Liver (tissue), 9 donors: ENCODE results near the gene HDAC9. TPM values are rescaled to one million over a fixed set of nuclear protein-coding genes. Genes with fewer than 3 reads are reported as not detected.

ENCODE experiments used
- DNase-seq: peaks from one replicate; pipeline ENCODE4 v3.0.0-alpha.2; 2017; ENCODE audit warnings: low spot score
- H3K27ac ChIP-seq, 2 donors: one replicate each; pipeline ENCODE4 v1.7.0; 2013; ENCODE audit warnings: inconsistent platforms in 2 of 2, low read length in 2 of 2, control low read depth in 1 of 2, low read depth in 1 of 2, mild to moderate bottlenecking in 1 of 2
- H3K27me3 ChIP-seq, 4 donors: one replicate each; pipeline versions ENCODE4 v1.6.1 to v1.7.0; 2013; ENCODE audit warnings: low read length in 3 of 4, inconsistent platforms in 1 of 4, mild to moderate bottlenecking in 1 of 4, moderate library complexity in 1 of 4; ENCODE audit not compliant: control insufficient read depth in 4 of 4, insufficient read depth in 4 of 4
- H3K36me3 ChIP-seq, 4 donors: one replicate each; pipeline versions ENCODE4 v1.6.1 to v1.7.0; 2013; ENCODE audit warnings: low read length in 3 of 4, mild to moderate bottlenecking in 3 of 4, low read depth in 1 of 4, moderate library complexity in 1 of 4; ENCODE audit not compliant: control insufficient read depth in 4 of 4, insufficient read depth in 3 of 4
- H3K4me1 ChIP-seq, 4 donors: one replicate each; pipeline versions ENCODE4 v1.6.1 to v1.7.0; 2013; ENCODE audit warnings: low read length in 3 of 4, mild to moderate bottlenecking in 3 of 4, moderate library complexity in 1 of 4; ENCODE audit not compliant: control insufficient read depth in 4 of 4, insufficient read depth in 4 of 4
- H3K4me3 ChIP-seq, 3 donors: one replicate each; pipeline versions ENCODE4 v1.6.1 to v1.7.0; 2013; ENCODE audit warnings: low read length in 3 of 3, control low read depth in 1 of 3, low read depth in 1 of 3, mild to moderate bottlenecking in 1 of 3
- H3K9ac ChIP-seq, 2 donors: one replicate each; pipeline ENCODE4 v1.7.0; 2013; ENCODE audit warnings: low read length in 2 of 2, mild to moderate bottlenecking in 2 of 2, moderate library complexity in 2 of 2, control low read depth in 1 of 2, low read depth in 1 of 2
- H3K9me3 ChIP-seq, 4 donors: one replicate each; pipeline versions ENCODE4 v1.6.1 to v1.7.0; 2013; ENCODE audit warnings: low read length in 3 of 4; ENCODE audit not compliant: control insufficient read depth in 4 of 4
- FOXA2 ChIP-seq: IDR thresholded peaks from 2 replicates; pipeline ENCODE4 v1.6.1; 2016; ENCODE audit warnings: antibody characterized with exemption
- GABPA ChIP-seq, 2 donors: IDR thresholded peaks in 1 of 2; conservative IDR thresholded peaks in 1 of 2; 2 replicates each; pipeline ENCODE4 v1.6.1; 2016; ENCODE audit warnings: antibody characterized with exemption in 2 of 2, mild to moderate bottlenecking in 1 of 2, moderate library complexity in 1 of 2
- HNF4A ChIP-seq, 2 donors: conservative IDR thresholded peaks; 2 replicates each; pipeline ENCODE4 v1.6.1; 2016; ENCODE audit warnings: antibody characterized with exemption in 2 of 2, mild to moderate bottlenecking in 2 of 2
- HNF4G ChIP-seq: IDR thresholded peaks from 2 replicates; pipeline ENCODE4 v1.6.1; 2016; ENCODE audit warnings: antibody characterized with exemption
- NR2F2 ChIP-seq: IDR thresholded peaks from 2 replicates; pipeline ENCODE4 v1.6.1; 2016; ENCODE audit warnings: antibody characterized with exemption
- SP1 ChIP-seq: IDR thresholded peaks from 2 replicates; pipeline ENCODE4 v1.6.1; 2018; ENCODE audit warnings: antibody characterized with exemption, mild to moderate bottlenecking
- YY1 ChIP-seq: IDR thresholded peaks from 2 replicates; pipeline ENCODE4 v1.6.1; 2016; ENCODE audit warnings: antibody characterized with exemption, mild to moderate bottlenecking
- WGBS: extraction: QIAGEN DNeasy Blood & Tissue Kit; methylation state at CpG from one replicate; pipeline ENCODE4 v1.1.7; 2013; 5-methylcytosine and 5-hydroxymethylcytosine counted together
- polyA plus RNA-seq, 2 donors: library from polyadenylated mRNA; stranded (reverse) in 1 of 2; unstranded in 1 of 2; fragments of 200-250 nt in 1 of 2; fragments of >200 nt in 1 of 2; fragmentation: Nextera tagmentation in 1 of 2; extraction: Ambion mirVana in 1 of 2; gene quantifications; one replicate each; pipeline versions ENCODE4 v1.2.1 to v1.2.3, GENCODE V29; 2013 to 2015
- total RNA-seq, 2 donors: library from RNA; depleted of rRNA; stranded (reverse); fragments of >200 nt; gene quantifications; one replicate each; pipeline ENCODE4 v1.2.3, GENCODE V29; 2014
- TF ChIP-seq, protein P1 (sequence below): IDR thresholded peaks from 2 replicates; pipeline ENCODE4 v1.6.1; 2016; ENCODE audit warnings: antibody characterized with exemption
- TF ChIP-seq, protein P2 (sequence below): IDR thresholded peaks from 2 replicates; pipeline ENCODE4 v1.6.1; 2016; ENCODE audit warnings: antibody characterized with exemption, mild to moderate bottlenecking
- TF ChIP-seq, protein P3 (sequence below): IDR thresholded peaks from 2 replicates; pipeline ENCODE4 v1.6.1; 2016; ENCODE audit warnings: antibody characterized with exemption
- TF ChIP-seq, protein P4 (sequence below): fragments of 150-350 bp; IDR thresholded peaks from 2 replicates; pipeline ENCODE4 v1.5.1; 2017; ENCODE audit warnings: improper control_type of control experiment, low read depth, low read length; ENCODE audit not compliant: missing input control
- TF ChIP-seq, protein P5 (sequence below): IDR thresholded peaks from 2 replicates; pipeline ENCODE4 v1.6.1; 2016; ENCODE audit warnings: antibody characterized with exemption
- donor health status: healthy.
- donor health status: healthy.
- donor health status: healthy.
- donor health status: healthy.
- donor health status: healthy.

Gene HDAC9
- total and polyA plus RNA-seq, 4 donors = 1.0 to 10.1 (median 2.3) TPM

DNA sequence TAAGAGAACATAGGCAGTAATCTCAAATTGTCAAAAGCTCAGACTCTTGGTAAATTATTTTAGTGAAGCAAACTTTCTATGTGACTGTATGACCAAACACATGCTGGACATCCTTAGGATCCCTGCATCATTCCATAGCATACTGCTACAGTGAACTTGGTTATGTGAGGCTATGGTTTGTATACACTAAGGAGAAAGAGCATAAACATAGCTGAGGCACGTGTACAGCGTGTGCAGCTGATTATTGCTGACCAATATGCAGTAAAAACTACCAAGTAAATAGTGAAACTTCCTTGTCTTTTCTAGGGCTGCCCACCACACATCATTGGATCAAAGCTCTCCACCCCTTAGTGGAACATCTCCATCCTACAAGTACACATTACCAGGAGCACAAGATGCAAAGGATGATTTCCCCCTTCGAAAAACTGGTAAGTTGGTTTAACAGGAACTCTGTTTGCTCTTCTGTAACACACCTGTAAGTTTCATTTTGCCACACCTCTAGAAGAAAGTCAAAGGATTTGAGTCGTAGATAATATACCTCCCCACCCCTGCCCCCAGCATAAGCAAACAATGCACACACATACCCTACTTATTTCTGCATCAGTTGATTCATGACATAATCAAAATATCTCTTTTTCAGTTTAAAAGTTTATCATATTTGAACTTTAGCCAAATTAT lies 98.2 kb downstream of the HDAC9 start (continued):
- TF ChIP-seq HNF4A (conservative IDR thresholded peaks at IDR 0.05) = no peak

DNA sequence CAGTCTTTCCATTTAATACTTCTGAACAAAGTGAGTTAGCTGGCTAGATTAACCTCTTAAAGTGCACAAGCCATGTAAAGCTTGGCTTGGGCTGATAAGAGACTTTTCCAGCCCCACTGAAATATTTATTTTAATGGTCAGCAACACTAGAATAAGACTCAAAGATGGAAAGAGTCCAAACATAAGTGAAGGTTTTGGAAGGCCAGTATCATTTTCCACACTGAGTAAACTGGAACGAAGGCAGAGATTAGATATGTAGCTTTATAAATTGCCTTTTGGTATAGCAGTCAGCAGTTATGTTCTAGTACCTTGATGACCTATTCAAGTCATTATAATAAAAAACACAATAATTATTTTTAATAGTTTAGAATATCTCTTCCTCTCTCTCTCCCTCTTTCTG lies 102.2 kb downstream of the HDAC9 start:
- WGBS = 61% methylated on average over 1 of the region's 1 CpG
- Histone ChIP-seq H3K4me3 (no peak overlapping the region), H3K36me3 (no peaks in the 10 kb centered on the region), H3K27ac (no peak overlapping the region), H3K9me3 (peaks cover 2 to 6% (median 4%) of the 10 kb centered on the region in 4 donors), H3K9ac (no peak overlapping the region), H3K27me3 (no peaks in the 10 kb centered on the region), H3K4me1 (no peaks in the 10 kb centered on the region)
- TF ChIP-seq, protein P1, sequence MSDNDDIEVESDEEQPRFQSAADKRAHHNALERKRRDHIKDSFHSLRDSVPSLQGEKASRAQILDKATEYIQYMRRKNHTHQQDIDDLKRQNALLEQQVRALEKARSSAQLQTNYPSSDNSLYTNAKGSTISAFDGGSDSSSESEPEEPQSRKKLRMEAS = no peak
- TF ChIP-seq, protein P2, sequence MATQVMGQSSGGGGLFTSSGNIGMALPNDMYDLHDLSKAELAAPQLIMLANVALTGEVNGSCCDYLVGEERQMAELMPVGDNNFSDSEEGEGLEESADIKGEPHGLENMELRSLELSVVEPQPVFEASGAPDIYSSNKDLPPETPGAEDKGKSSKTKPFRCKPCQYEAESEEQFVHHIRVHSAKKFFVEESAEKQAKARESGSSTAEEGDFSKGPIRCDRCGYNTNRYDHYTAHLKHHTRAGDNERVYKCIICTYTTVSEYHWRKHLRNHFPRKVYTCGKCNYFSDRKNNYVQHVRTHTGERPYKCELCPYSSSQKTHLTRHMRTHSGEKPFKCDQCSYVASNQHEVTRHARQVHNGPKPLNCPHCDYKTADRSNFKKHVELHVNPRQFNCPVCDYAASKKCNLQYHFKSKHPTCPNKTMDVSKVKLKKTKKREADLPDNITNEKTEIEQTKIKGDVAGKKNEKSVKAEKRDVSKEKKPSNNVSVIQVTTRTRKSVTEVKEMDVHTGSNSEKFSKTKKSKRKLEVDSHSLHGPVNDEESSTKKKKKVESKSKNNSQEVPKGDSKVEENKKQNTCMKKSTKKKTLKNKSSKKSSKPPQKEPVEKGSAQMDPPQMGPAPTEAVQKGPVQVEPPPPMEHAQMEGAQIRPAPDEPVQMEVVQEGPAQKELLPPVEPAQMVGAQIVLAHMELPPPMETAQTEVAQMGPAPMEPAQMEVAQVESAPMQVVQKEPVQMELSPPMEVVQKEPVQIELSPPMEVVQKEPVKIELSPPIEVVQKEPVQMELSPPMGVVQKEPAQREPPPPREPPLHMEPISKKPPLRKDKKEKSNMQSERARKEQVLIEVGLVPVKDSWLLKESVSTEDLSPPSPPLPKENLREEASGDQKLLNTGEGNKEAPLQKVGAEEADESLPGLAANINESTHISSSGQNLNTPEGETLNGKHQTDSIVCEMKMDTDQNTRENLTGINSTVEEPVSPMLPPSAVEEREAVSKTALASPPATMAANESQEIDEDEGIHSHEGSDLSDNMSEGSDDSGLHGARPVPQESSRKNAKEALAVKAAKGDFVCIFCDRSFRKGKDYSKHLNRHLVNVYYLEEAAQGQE = no peak
- TF ChIP-seq NR2F2 = no peak
- no peak for TF ChIP-seq YY1
- no peak for TF ChIP-seq HNF4G
- no peak for TF ChIP-seq FOXA2
- TF ChIP-seq, protein P3, sequence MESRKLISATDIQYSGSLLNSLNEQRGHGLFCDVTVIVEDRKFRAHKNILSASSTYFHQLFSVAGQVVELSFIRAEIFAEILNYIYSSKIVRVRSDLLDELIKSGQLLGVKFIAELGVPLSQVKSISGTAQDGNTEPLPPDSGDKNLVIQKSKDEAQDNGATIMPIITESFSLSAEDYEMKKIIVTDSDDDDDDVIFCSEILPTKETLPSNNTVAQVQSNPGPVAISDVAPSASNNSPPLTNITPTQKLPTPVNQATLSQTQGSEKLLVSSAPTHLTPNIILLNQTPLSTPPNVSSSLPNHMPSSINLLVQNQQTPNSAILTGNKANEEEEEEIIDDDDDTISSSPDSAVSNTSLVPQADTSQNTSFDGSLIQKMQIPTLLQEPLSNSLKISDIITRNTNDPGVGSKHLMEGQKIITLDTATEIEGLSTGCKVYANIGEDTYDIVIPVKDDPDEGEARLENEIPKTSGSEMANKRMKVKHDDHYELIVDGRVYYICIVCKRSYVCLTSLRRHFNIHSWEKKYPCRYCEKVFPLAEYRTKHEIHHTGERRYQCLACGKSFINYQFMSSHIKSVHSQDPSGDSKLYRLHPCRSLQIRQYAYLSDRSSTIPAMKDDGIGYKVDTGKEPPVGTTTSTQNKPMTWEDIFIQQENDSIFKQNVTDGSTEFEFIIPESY = no peak
- no peak for TF ChIP-seq SP1
- TF ChIP-seq, protein P4, sequence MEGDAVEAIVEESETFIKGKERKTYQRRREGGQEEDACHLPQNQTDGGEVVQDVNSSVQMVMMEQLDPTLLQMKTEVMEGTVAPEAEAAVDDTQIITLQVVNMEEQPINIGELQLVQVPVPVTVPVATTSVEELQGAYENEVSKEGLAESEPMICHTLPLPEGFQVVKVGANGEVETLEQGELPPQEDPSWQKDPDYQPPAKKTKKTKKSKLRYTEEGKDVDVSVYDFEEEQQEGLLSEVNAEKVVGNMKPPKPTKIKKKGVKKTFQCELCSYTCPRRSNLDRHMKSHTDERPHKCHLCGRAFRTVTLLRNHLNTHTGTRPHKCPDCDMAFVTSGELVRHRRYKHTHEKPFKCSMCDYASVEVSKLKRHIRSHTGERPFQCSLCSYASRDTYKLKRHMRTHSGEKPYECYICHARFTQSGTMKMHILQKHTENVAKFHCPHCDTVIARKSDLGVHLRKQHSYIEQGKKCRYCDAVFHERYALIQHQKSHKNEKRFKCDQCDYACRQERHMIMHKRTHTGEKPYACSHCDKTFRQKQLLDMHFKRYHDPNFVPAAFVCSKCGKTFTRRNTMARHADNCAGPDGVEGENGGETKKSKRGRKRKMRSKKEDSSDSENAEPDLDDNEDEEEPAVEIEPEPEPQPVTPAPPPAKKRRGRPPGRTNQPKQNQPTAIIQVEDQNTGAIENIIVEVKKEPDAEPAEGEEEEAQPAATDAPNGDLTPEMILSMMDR = no peak
- TF ChIP-seq GABPA (IDR thresholded peaks at IDR 0.05 in 1 of 2, conservative IDR thresholded peaks at IDR 0.05 in 1 of 2) = no peak
- DNase-seq = no peak

DNA sequence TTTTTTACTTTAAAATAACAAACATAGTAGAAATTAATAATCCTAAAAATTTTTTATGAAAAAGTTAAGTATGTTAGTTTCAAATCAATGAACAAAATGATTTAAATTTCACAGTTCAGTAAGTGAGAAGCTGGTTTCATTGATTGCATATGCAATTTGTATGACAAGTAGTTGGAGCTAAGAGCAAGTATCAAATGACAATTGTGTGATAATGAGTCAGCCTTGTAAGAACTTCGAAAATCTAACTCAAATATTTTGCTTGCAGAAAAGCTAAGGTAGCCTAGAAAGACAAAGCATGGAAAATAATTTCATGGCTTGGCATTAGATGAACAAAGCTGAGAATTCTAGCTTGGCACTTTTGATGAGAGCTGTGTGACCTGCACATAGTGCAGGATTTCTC lies 111.5 kb downstream of the HDAC9 start:
- 64% methylated on average over 1 of the region's 1 CpG for WGBS
- no peak overlapping the region for H3K4me3 ChIP-seq
- no peak overlapping the region for H3K27ac ChIP-seq
- H3K27me3 ChIP-seq = no peaks in the 10 kb centered on the region
- peaks cover 0 to 9% (median 0%) of the 10 kb centered on the region in 4 donors for H3K9me3 ChIP-seq
- TF ChIP-seq, protein P5, sequence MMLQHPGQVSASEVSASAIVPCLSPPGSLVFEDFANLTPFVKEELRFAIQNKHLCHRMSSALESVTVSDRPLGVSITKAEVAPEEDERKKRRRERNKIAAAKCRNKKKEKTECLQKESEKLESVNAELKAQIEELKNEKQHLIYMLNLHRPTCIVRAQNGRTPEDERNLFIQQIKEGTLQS = no peak
- no peak for TF ChIP-seq SP1
- no peak overlapping the region for H3K9ac ChIP-seq
- no peaks in the 10 kb centered on the region for H3K4me1 ChIP-seq
- H3K36me3 ChIP-seq = peaks cover 0 to 2% (median 0%) of the 10 kb centered on the region in 4 donors
- DNase-seq = no peak
